HG03135 (cell line): ENCODE measurements around the gene TXK.

ENCODE experiments used
- ATAC-seq: cut with Tn5 transposase; IDR thresholded peaks from one replicate; pipeline ENCODE4 v1.9.1; 2021; ENCODE audit warnings: mild to moderate bottlenecking, moderate library complexity; ENCODE audit not compliant: unreplicated experiment

Gene TXK

GRCh38 chr4:48108309-48109073 lies 25.6 kb downstream of the TXK start:
- no peak for ATAC-seq

GRCh38 chr4:48105230-48105629 lies 28.8 kb downstream of the TXK start:
- ATAC-seq: no peak

- ATAC-seq: peak; percentile 82
Observed at GRCh38 chr4:48103483-48104139, 30.4 kb downstream of the TXK start.

GRCh38 chr4:48102303-48102702 lies 31.7 kb downstream of the TXK start:
- no peak for ATAC-seq

- ATAC-seq: no peak
Observed at GRCh38 chr4:48100256-48100655, 33.8 kb downstream of the TXK start.

GRCh38 chr4:48095441-48095840 lies 38.6 kb downstream of the TXK start:
- ATAC-seq: no peak

- ATAC-seq: no peak
Observed at GRCh38 chr4:48093991-48094416, 40.0 kb downstream of the TXK start.

- ATAC-seq: no peak
Observed at GRCh38 chr4:48090621-48091020, 43.4 kb downstream of the TXK start.

GRCh38 chr4:48085821-48086589 lies 48.0 kb downstream of the TXK start:
- ATAC-seq: no peak

- ATAC-seq: no peak
Observed at GRCh38 chr4:48082956-48083355, 51.1 kb downstream of the TXK start.

- ATAC-seq: no peak
Observed at GRCh38 chr4:48081196-48081595, 52.9 kb downstream of the TXK start.

- no peak for ATAC-seq
Observed at GRCh38 chr4:48079972-48080391, 54.1 kb downstream of the TXK start.

- ATAC-seq: no peak
Observed at GRCh38 chr4:48078862-48079655, 55.0 kb downstream of the TXK start.

- ATAC-seq: no peak
Observed at GRCh38 chr4:48078425-48078824, 55.6 kb downstream of the TXK start.

GRCh38 chr4:48074657-48075056 lies 59.4 kb downstream of the TXK start:
- no peak for ATAC-seq

- ATAC-seq: no peak
Observed at GRCh38 chr4:48073567-48074103, 60.4 kb downstream of the TXK start.

GRCh38 chr4:48071191-48071590 lies 62.9 kb downstream of the TXK start:
- ATAC-seq: no peak

GRCh38 chr4:48069026-48069425 lies 65.0 kb downstream of the TXK start:
- no peak for ATAC-seq

GRCh38 chr4:48068182-48068581 lies 65.9 kb downstream of the TXK start:
- no peak for ATAC-seq

- no peak for ATAC-seq
Observed at GRCh38 chr4:48067536-48067935, 66.5 kb downstream of the TXK start.
